Erythroblast (primary cell): ENCODE results near the gene PDE1C.

Experiments used
- GATA1 ChIP-seq: IDR thresholded peaks from 2 replicates; pipeline ENCODE4 v1.6.1; 2011; ENCODE audit warnings: low read depth, mild to moderate bottlenecking, control low read depth, low read length, moderate library complexity
- POLR2A ChIP-seq: IDR thresholded peaks from 2 replicates; pipeline ENCODE4 v1.6.1; 2011; ENCODE audit warnings: mild to moderate bottlenecking, low read length

- TF ChIP-seq POLR2A (no peak), GATA1 (no peak)
Observed at GRCh38 chr7:32075612-32076011, 5.4 kb upstream of the PDE1C start.
